Measurements from ENCODE around the gene TREML4.

TREML4 gene

GRCh38 chr6:41247288-41247865 is 19.2 kb downstream of the TREML4 start:
- no peak overlapping the region for H3K27ac ChIP-seq
- no peaks in the 10 kb centered on the region for H3K27me3 ChIP-seq (ENCODE audit: control insufficient read depth, insufficient read depth, low read length)
- H3K79me2 ChIP-seq = no peaks in the 10 kb centered on the region
- H3K4me1 ChIP-seq = no peaks in the 10 kb centered on the region
- H2AFZ ChIP-seq = no peak overlapping the region
- TF ChIP-seq CTCF (IDR thresholded peaks at IDR 0.05) = no peak
- H3K9ac ChIP-seq = no peak overlapping the region
- no peak overlapping the region for H3K4me3 ChIP-seq (ENCODE audit: low read depth, low read length)
- no peaks in the 10 kb centered on the region for H3K9me3 ChIP-seq (ENCODE audit: control insufficient read depth, low read length)
- no peaks in the 10 kb centered on the region for H3K36me3 ChIP-seq (ENCODE audit: control insufficient read depth, insufficient read depth, low read length)
- H3K4me2 ChIP-seq (ENCODE audit: low read length) = no peak overlapping the region

- TF ChIP-seq CTCF (IDR thresholded peaks at IDR 0.05) = no peak
- no peaks in the 10 kb centered on the region for H3K27me3 ChIP-seq (ENCODE audit: control insufficient read depth, insufficient read depth, low read length)
These were observed 19.9 kb downstream of the TREML4 start for GRCh38 chr6:41247882-41248705.

GRCh38 chr6:41252401-41253169 is 24.4 kb downstream of the TREML4 start:
- peaks cover 5% of the 10 kb centered on the region for H3K4me1 ChIP-seq
- no peak overlapping the region for H2AFZ ChIP-seq
- H3K27ac ChIP-seq = no peak overlapping the region
- H3K9ac ChIP-seq = no peak overlapping the region
- H3K27me3 ChIP-seq (ENCODE audit: control insufficient read depth, insufficient read depth, low read length) = no peaks in the 10 kb centered on the region
- no peak overlapping the region for H3K4me2 ChIP-seq (ENCODE audit: low read length)
- H3K9me3 ChIP-seq (ENCODE audit: control insufficient read depth, low read length) = no peaks in the 10 kb centered on the region
- no peaks in the 10 kb centered on the region for H3K36me3 ChIP-seq (ENCODE audit: control insufficient read depth, insufficient read depth, low read length)
- H3K79me2 ChIP-seq = no peaks in the 10 kb centered on the region
- no peak for TF ChIP-seq CTCF (IDR thresholded peaks at IDR 0.05)
- H3K4me3 ChIP-seq (ENCODE audit: low read depth, low read length) = no peak overlapping the region

More at GRCh38 chr6:41247882-41248705, 19.9 kb downstream of the TREML4 start:
- H3K4me3 ChIP-seq (ENCODE audit: low read depth, low read length) = no peak overlapping the region
- no peaks in the 10 kb centered on the region for H3K36me3 ChIP-seq (ENCODE audit: control insufficient read depth, insufficient read depth, low read length)
- H2AFZ ChIP-seq = no peak overlapping the region
- H3K9ac ChIP-seq = no peak overlapping the region
- no peak overlapping the region for H3K27ac ChIP-seq
- no peaks in the 10 kb centered on the region for H3K79me2 ChIP-seq
- H3K4me2 ChIP-seq (ENCODE audit: low read length) = no peak overlapping the region
- H3K4me1 ChIP-seq = no peaks in the 10 kb centered on the region
- H3K9me3 ChIP-seq (ENCODE audit: control insufficient read depth, low read length) = no peaks in the 10 kb centered on the region

- H3K4me2 ChIP-seq (ENCODE audit: low read length) = no peak overlapping the region
- H3K4me1 ChIP-seq = peaks cover 5% of the 10 kb centered on the region
- H2AFZ ChIP-seq = no peak overlapping the region
- no peaks in the 10 kb centered on the region for H3K36me3 ChIP-seq (ENCODE audit: control insufficient read depth, insufficient read depth, low read length)
- no peak for TF ChIP-seq CTCF (IDR thresholded peaks at IDR 0.05)
- no peaks in the 10 kb centered on the region for H3K27me3 ChIP-seq (ENCODE audit: control insufficient read depth, insufficient read depth, low read length)
- no peaks in the 10 kb centered on the region for H3K9me3 ChIP-seq (ENCODE audit: control insufficient read depth, low read length)
- H3K79me2 ChIP-seq = no peaks in the 10 kb centered on the region
- no peak overlapping the region for H3K27ac ChIP-seq
- no peak overlapping the region for H3K4me3 ChIP-seq (ENCODE audit: low read depth, low read length)
- no peak overlapping the region for H3K9ac ChIP-seq
These were observed 27.0 kb downstream of the TREML4 start for GRCh38 chr6:41255110-41255509.
